ENCODE data around the gene SDF2L1.

SDF2L1 gene

DNA sequence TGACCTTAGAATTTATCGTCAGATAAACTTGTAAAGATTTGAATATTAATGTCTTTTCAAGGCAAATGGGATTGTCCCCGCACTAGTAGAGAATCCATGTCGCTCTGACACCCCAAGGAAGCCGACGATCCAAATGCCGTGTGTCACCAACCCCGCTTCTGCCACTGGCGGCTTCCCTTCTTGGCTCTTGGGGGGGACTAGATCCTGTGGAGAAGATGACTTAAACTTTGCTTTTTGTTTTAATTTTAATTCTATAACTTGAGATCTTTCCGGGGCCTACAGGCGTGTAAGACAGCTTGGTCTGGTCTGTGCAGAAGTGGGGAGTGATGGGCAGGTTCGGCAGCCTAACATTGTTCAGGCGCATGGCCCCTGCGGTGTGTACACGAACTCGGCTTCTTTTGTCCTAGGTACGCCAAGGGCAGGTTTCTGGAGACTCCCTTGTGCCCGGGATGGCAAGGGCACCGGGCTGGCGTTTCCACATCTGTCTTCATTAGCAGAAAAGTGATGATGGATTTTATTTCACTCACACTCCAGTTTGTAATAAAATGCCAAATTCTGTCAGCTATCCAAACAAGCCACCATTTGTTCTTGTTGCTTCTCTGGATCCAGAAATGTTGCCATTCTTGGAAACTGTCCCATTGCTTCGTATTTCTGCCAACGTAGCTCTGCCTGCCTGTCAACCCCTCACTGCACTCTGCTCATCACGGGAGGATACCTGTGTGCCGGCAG is 19.0 kb upstream of the SDF2L1 start:
- H3K36me3 ChIP-seq (ENCODE audit: control insufficient read depth in 2 of 2, insufficient read depth in 2 of 2, low read length in 2 of 2) = peaks cover 3 to 6% of the 10 kb centered on the region in 2 donors
- H3K27ac ChIP-seq (ENCODE audit: low read length) = peak overlapping the region; percentile 41
- peaks cover 24% of the 10 kb centered on the region for H3K4me1 ChIP-seq (ENCODE audit: control insufficient read depth, insufficient read depth, low read length)

DNA sequence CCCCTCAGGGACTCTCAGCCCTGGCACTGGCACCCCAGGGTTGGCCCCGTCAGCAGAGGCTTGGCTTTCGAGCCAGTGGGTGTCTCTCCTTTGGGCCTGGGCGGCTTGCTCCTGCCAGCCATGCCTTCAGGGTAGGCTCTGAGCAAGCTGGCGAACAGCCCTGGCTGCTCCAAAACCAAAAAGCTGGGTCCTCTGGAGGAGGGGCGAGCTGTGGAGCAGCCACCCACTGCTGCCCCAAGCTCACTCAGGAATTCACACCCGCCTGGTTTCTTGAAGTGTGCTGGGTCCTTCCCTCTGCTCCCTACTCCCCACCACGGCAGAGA is 18.5 kb upstream of the SDF2L1 start:
- H3K4me3 ChIP-seq (ENCODE audit: low read length in 2 of 2) = no peak overlapping the region
- peaks cover 3 to 6% of the 10 kb centered on the region in 2 donors for H3K36me3 ChIP-seq (ENCODE audit: control insufficient read depth in 2 of 2, insufficient read depth in 2 of 2, low read length in 2 of 2)
- H3K9ac ChIP-seq (ENCODE audit: low read length in 2 of 2) = no peak overlapping the region
- H3K9me3 ChIP-seq (ENCODE audit: control insufficient read depth in 2 of 2, low read length in 2 of 2) = no peaks in the 10 kb centered on the region
- H3K27ac ChIP-seq (ENCODE audit: low read length) = peak overlapping the region; percentile 41
- H3K4me1 ChIP-seq (ENCODE audit: control insufficient read depth, insufficient read depth, low read length) = peaks cover 24% of the 10 kb centered on the region
- no peaks in the 10 kb centered on the region for H3K27me3 ChIP-seq (ENCODE audit: control insufficient read depth in 1 of 2, insufficient read depth in 2 of 2, low read length in 2 of 2)

More for the DNA sequence above, 19.0 kb upstream of the SDF2L1 start:
- Histone ChIP-seq H3K4me3 (ENCODE audit: low read length in 2 of 2) (no peak overlapping the region), H3K9me3 (ENCODE audit: control insufficient read depth in 2 of 2, low read length in 2 of 2) (no peaks in the 10 kb centered on the region), H3K9ac (ENCODE audit: low read length in 2 of 2) (no peak overlapping the region), H3K27me3 (ENCODE audit: control insufficient read depth in 1 of 2, insufficient read depth in 2 of 2, low read length in 2 of 2) (no peaks in the 10 kb centered on the region)

DNA sequence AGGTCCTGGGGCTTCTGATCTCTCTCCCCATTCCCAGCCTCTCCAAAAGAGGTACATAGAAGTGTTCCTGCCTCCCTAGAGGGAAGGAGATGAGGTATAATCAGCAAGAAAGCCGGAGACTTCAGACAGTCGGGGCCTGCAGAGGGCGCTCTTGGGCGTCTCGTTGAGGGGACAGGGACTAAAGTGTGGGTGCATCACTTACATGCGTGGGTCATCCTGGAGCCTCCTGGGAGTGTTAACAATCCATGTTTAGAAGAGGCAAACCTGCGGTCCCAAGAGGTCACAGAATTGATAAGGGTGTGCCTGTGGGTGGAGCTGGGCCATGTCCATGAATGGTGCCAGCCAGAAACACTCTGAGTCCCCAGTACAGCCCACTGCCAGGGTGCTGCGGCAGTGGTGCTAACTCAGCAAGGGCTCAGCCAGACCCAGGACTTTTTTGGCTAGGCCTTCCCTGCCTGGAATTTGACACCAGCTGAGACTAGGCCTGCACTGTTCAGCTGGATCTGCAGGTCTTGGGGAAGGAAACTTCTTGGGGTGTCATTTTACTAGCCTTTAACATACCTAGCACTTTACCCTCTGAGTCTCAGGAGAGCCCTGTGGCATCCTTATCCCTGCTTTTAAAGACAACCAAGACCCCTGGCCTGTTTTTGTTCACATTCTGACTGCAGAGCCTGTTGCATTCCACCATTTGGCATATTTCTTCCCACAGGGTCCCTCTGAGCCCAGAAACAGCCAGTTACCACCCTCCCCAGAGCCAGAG is 17.8 kb upstream of the SDF2L1 start:
- Histone ChIP-seq H3K27me3 (ENCODE audit: control insufficient read depth in 1 of 2, insufficient read depth in 2 of 2, low read length in 2 of 2) (no peaks in the 10 kb centered on the region), H3K9ac (ENCODE audit: low read length in 2 of 2) (peak overlapping the region in 1 of 2 donors; percentile 58), H3K9me3 (ENCODE audit: control insufficient read depth in 2 of 2, low read length in 2 of 2) (no peaks in the 10 kb centered on the region), H3K36me3 (ENCODE audit: control insufficient read depth in 2 of 2, insufficient read depth in 2 of 2, low read length in 2 of 2) (peaks cover 3 to 6% of the 10 kb centered on the region in 2 donors), H3K27ac (ENCODE audit: low read length) (peak overlapping the region; percentile 41), H3K4me1 (ENCODE audit: control insufficient read depth, insufficient read depth, low read length) (peaks cover 29% of the 10 kb centered on the region), H3K4me3 (ENCODE audit: low read length in 2 of 2) (no peak overlapping the region)

DNA sequence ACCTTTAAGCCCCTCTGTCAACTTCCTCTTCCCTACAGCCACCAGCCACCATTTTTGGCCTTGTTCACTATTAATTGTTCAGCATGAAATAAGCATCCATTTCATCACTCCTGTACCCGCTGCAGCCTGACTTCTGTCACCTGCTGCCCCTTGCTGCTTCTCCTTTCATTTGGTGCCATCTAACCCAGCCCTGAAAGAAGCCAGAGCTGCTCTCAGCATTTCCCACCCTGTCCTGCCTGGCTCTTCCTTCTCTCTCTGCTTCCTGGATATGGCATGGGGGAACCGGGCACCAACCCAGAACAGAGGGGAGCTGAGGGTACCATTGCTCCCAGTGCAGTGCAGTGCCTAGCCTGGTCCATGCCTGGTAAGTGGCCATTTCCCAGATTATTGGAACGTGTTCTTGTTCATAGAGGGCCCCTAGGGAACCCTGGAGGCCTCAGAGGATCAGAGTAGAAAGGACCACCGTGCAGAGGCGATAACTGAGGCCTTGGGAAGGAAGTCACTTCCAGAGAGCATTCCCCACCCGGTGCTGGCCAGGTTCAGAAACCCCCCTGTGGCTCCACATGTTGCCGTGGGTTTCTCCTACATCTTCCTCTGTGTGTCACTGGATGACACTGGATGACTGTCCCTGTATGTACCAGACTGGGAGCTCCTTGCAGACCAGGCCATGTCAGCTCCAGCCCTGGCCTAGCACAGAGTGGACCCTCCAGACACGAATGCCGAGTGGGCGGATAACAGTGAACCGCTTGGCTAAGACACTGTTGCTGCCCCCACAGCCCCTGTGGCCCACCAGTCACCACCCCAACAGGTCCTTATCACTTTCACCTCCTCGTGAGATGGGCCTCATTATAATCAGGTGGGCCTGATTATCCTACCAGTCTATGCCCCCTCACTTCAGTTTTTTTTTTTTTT is 17.0 kb upstream of the SDF2L1 start:
- Histone ChIP-seq H3K9ac (ENCODE audit: low read length in 2 of 2) (no peak overlapping the region), H3K27me3 (ENCODE audit: control insufficient read depth in 1 of 2, insufficient read depth in 2 of 2, low read length in 2 of 2) (no peaks in the 10 kb centered on the region), H3K4me1 (ENCODE audit: control insufficient read depth, insufficient read depth, low read length) (peaks cover 31% of the 10 kb centered on the region), H3K27ac (ENCODE audit: low read length) (peak overlapping the region; percentile 41), H3K36me3 (ENCODE audit: control insufficient read depth in 2 of 2, insufficient read depth in 2 of 2, low read length in 2 of 2) (peaks cover 3 to 6% of the 10 kb centered on the region in 2 donors), H3K4me3 (ENCODE audit: low read length in 2 of 2) (no peak overlapping the region), H3K9me3 (ENCODE audit: control insufficient read depth in 2 of 2, low read length in 2 of 2) (no peaks in the 10 kb centered on the region)

DNA sequence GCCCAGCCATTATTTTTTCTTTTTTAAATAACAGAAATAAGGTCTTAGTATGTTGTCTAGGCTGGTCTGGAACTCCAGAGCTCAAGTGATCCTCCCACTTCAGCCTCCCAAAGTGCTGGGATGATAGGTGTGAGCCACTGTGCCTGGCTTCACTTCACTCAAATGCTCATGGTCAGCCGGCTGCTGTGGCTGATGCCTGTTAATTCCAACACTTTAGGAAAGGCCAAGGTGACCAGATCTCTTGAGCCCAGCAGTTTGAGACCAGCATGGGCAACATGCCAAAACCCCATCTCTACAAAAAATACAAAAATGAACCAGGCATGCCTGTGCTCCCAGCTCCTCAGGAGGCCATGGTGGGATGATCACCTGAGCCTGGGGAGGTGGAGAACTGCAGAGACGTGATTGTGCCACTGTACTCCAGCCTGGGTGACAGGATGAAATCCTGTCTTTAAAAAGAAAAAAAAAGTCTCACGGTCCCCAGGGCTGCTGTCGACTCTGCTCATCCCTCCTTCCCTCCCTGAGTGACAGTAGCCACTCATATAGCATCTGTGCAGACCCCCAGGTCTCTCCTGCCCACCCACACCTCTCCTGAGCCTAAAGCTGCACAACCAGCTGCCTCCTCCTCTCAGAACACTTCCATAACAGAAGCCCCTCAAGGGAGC is 15.9 kb upstream of the SDF2L1 start:
- H3K36me3 ChIP-seq (ENCODE audit: control insufficient read depth in 2 of 2, insufficient read depth in 2 of 2, low read length in 2 of 2) = peaks cover 3 to 6% of the 10 kb centered on the region in 2 donors
- H3K27ac ChIP-seq (ENCODE audit: low read length) = no peak overlapping the region
- H3K4me1 ChIP-seq (ENCODE audit: control insufficient read depth, insufficient read depth, low read length) = peaks cover 31% of the 10 kb centered on the region

DNA sequence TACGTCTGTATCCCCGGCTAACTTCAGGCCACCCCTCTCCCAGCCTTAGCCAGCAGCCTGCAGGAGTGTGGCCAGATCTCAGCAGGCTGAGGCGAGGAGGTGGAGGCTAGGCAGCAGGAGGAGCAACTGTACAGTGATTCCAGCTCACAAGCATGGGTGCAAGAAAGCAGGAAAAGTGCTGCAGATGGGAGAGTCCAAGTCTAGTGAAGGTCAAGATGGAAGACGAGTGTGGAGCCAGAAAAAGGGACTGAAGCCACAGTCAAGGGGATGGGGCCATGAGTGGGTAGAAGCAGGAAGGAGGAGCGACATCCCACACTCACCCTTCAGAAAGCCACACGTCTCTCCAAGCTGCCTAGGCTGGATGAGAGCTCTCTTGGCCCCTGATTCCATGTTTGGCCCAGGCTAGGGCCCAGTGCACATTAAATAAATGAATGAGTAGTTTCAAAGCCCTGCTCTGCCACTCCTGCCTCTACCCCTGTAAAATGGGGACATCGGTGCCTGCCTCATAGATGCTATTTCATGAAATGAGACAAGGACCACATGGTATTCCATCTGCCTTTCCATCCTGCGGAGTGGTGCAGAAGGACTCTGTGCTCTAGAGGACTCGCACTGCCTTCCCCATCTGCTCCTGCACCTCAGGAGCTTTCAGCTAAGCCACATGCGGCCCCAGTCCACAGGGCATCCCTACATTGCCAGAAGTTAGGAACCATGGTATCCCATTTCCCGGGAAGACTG is 15.2 kb upstream of the SDF2L1 start:
- Histone ChIP-seq H3K9me3 (ENCODE audit: control insufficient read depth in 2 of 2, low read length in 2 of 2) (no peaks in the 10 kb centered on the region), H3K4me1 (ENCODE audit: control insufficient read depth, insufficient read depth, low read length) (peaks cover 31% of the 10 kb centered on the region), H3K4me3 (ENCODE audit: low read length in 2 of 2) (no peak overlapping the region), H3K27me3 (ENCODE audit: control insufficient read depth in 1 of 2, insufficient read depth in 2 of 2, low read length in 2 of 2) (no peaks in the 10 kb centered on the region), H3K27ac (ENCODE audit: low read length) (no peak overlapping the region), H3K36me3 (ENCODE audit: control insufficient read depth in 2 of 2, insufficient read depth in 2 of 2, low read length in 2 of 2) (peaks cover 3 to 4% of the 10 kb centered on the region in 2 donors), H3K9ac (ENCODE audit: low read length in 2 of 2) (no peak overlapping the region)

More for the DNA sequence above, 15.9 kb upstream of the SDF2L1 start:
- no peaks in the 10 kb centered on the region for H3K27me3 ChIP-seq (ENCODE audit: control insufficient read depth in 1 of 2, insufficient read depth in 2 of 2, low read length in 2 of 2)
- no peaks in the 10 kb centered on the region for H3K9me3 ChIP-seq (ENCODE audit: control insufficient read depth in 2 of 2, low read length in 2 of 2)
- H3K4me3 ChIP-seq (ENCODE audit: low read length in 2 of 2) = no peak overlapping the region
- H3K9ac ChIP-seq (ENCODE audit: low read length in 2 of 2) = no peak overlapping the region

DNA sequence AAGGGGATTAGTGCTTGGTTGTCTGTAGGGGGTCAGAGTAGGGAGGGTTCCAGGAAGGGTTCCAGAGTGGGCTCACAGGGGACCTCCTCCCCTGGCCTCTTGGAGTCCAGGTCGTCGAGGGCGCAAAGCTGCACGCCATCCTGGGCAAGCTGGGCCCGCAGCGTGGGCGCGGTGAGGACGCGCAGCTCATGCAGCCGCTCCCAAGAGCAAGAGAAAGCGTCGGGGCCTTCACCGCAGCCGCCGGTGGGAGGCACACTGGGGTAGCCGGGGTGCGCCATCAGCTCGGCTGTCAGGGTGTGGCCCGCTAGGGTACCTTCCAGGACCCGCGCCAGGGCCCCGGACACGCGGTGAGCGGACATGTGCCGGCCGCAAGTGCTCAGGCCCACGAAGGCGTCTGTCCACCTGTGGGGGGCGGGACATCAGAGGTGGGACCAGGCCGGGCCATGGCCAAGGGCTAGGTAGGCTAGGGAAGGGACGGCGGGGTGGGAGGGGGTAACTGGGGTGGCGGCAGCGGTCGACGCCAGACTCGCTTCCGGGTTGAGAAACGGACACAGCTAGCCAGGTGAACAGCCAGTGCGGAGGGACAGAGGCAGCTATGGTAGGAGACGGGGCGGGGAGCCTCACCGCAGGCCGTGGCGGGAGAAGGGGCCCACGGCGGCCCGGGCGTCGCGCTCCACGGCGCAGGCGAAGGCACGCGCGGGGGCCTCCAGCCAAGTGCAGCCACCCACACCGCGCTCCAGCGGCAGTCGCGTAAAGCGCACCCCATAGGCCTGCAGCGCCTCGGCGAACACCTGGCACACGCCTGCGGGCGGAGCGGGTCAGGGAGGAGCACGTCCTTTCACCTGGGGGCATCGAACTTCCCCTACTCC is 13.5 kb upstream of the SDF2L1 start:
- peaks cover 24% of the 10 kb centered on the region for H3K4me1 ChIP-seq (ENCODE audit: control insufficient read depth, insufficient read depth, low read length)
- H3K9ac ChIP-seq (ENCODE audit: low read length in 2 of 2) = no peak overlapping the region
- H3K27me3 ChIP-seq (ENCODE audit: control insufficient read depth in 1 of 2, insufficient read depth in 2 of 2, low read length in 2 of 2) = no peaks in the 10 kb centered on the region
- H3K36me3 ChIP-seq (ENCODE audit: control insufficient read depth in 2 of 2, insufficient read depth in 2 of 2, low read length in 2 of 2) = no peaks in the 10 kb centered on the region
- no peak overlapping the region for H3K27ac ChIP-seq (ENCODE audit: low read length)
- H3K4me3 ChIP-seq (ENCODE audit: low read length in 2 of 2) = peak overlapping the region; percentile 54 to 87
- H3K9me3 ChIP-seq (ENCODE audit: control insufficient read depth in 2 of 2, low read length in 2 of 2) = no peaks in the 10 kb centered on the region

DNA sequence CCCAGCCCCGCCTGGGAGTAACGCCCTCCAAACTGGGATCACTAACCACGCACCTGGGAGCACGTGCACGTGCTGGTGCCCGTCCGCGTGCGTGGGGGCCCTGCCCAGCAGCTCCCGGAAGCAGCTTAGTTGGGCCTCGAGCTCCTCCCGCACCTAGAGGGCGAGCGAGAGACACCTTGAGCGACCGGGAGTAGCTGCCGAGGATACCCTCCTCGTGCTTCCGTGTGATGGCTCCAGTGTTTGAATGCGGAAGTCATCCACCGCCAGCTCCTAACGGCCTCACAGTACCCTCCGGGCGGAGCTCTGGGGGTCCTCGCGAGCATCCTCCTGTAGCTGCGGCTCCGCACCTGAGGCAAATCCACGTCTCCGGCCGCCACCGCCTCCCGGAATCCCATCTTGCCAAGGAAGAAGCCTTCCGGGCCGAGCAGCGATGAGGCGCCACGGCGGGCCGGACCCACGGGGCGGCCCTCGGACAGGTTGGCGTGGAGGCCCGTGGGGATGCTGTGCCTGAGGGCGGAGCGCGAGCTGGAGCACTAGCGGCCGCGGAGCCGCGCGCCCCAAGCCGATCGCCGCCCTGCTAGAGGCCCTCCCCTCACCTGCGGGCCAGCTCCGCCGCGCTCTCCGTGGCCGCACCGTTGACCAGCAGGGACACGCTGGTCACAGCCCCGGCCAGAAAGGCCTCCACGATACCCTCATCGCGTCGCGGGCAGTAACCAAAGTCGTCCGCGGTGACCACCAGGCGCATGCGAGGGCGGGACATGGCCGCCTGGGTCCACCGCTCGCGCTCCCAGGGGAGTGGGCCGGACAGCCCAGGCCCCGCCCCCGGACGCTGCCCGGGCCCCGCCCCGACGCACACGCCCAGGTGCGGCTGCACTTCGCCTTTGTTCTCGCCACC is 12.6 kb upstream of the SDF2L1 start, which contains the start of gene YDJC:
Gene YDJC, minus strand, starts transcription at position 768 of the 895 bp plus-strand sequence. Its CDS starts 8 bp downstream, at position 760.
- peaks cover 15% of the 10 kb centered on the region for H3K4me1 ChIP-seq (ENCODE audit: control insufficient read depth, insufficient read depth, low read length)
- H3K9ac ChIP-seq (ENCODE audit: low read length in 2 of 2) = peak within 1 kb of the TSS; percentile 66 to 75
- H3K27me3 ChIP-seq (ENCODE audit: control insufficient read depth in 1 of 2, insufficient read depth in 2 of 2, low read length in 2 of 2) = no peaks in the 10 kb centered on the region
- peak within 1 kb of the TSS; percentile 54 to 87 for H3K4me3 ChIP-seq (ENCODE audit: low read length in 2 of 2)
- H3K27ac ChIP-seq (ENCODE audit: low read length) = peak within 1 kb of the TSS; percentile 11
- H3K9me3 ChIP-seq (ENCODE audit: control insufficient read depth in 2 of 2, low read length in 2 of 2) = no peaks in the 10 kb centered on the region
- H3K36me3 ChIP-seq (ENCODE audit: control insufficient read depth in 2 of 2, insufficient read depth in 2 of 2, low read length in 2 of 2) = no peaks in the 10 kb centered on the region
